HG03457 (cell line): ENCODE measurements around the gene RORC.

Source experiments
- ATAC-seq: cut with Tn5 transposase; IDR thresholded peaks from one replicate; pipeline ENCODE4 v1.9.1; 2021; ENCODE audit warnings: moderate number of reproducible peaks; ENCODE audit not compliant: unreplicated experiment

RORC gene

DNA sequence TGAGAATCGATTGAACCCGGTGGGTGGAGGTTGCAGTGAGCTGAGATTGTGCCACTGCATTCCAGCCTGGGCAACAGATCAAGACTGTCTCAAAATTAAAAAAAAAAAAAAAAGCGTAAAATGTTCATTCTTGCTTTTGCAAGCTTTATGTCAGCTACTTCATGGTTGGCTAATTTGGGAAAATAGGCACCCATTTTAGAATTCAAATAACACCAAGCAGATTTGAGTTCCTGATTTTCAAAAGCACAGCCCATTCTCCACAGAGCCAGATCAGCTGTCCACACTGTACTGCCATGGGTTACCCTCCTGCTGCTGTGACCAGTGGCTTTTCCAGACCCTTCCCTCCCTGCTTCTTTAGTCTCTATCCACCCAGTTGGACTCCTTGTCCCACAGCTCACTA lies 17.5 kb upstream of the RORC start:
- ATAC-seq = no peak

DNA sequence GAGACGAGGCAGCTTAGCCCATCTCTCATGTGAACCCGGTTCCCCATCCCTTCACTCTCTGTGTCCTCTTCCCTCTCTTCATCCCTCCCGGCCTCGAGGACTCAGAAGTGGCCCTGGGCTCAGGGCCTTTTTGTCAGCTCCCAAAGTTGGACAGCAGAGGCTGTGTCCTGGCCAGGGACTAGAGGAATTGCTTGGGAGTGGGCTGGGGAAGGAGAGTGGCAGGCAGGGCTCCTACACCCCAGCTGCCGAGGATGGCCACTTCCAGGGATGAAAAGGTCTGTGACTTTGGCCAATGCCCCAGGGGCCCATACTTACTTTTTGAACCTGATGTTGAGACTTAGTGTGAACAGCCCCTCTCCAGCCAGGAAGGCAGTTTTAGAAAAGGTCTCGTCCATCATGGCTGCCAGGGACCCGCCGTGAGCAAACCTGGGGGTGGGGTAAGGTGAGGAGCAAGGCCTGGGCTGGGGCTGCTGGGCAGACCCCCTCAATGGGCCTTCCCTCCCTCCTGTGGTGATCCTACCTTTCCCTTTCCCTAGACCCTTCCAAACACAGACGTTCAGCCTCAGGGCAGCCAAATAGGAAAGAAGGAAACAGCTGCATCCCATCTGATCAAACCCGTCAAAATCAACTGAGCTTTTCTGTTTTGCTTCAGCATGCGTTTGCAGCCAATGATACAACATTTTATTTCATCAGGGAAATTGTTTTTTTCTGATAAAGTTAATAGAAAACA lies 16.4 kb upstream of the RORC start:
- ATAC-seq = no peak

DNA sequence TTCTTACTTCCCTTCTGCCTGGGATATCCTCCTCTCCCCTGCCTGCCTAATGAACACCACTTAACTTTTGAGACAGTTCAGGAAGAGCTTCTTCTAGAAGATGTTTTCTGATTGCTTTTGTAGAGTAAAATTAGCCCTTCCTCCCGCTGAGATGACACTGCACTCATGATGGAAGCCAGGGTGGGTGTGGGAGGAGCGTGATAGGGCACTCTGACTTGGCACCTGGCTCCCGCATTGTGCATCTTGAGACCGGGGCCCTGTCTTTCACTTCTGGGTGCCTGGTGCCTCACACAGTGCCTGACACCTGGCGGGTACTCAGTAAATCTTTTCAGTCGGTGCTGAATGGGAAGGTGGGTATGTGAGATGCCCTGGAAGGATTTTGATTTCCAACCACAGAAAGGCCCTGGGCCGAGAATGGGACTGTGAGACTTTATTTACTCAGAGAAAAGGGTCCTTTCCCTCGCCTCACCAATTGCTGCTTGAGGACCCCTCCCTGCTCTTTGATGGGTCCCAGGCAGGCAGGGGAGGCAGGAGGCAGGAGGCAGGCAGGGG lies 15.2 kb upstream of the RORC start:
- no peak for ATAC-seq

DNA sequence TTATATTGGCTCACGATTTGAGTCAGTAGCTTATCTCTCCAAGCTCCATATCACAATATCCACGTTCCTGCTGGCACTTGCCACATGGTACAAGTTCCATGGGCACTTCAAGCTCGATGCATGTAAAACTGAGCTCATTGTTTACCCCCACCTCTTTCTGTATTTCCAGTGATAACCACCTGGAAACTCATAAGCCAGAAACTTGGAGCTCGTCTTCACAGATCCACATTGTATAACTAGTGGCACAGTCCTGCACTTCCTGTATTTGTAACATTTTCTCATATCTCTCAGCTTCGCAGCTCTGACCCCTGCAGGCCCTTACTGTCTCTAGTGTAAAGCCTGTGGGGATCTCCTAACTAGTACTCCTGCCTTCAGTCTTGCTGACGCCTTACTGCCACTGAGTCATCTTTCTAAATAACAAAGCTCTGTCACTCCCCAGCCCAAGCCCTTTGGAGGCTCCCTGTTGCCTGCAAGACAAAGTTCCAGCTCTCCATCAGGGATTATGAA lies 14.5 kb upstream of the RORC start:
- no peak for ATAC-seq

DNA sequence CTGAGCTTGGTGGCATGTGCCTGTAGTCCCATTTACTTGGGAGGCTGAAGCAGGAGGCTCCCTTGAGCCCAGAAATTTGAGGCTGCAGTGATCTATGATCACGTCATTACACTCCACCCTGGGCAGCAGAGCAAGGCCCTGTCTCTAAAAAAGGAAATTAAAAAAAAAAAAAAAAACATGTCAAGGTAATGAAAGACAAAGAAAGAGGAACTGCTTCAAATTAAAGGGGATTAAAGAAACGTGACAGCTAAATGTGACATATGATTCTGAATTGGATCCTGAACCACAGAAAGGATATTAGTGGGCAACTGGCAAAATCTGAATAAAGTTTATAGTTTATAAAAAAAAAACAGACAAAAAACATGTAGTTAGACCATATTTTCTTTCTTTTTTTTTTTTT lies 11.8 kb upstream of the RORC start:
- ATAC-seq = no peak

DNA sequence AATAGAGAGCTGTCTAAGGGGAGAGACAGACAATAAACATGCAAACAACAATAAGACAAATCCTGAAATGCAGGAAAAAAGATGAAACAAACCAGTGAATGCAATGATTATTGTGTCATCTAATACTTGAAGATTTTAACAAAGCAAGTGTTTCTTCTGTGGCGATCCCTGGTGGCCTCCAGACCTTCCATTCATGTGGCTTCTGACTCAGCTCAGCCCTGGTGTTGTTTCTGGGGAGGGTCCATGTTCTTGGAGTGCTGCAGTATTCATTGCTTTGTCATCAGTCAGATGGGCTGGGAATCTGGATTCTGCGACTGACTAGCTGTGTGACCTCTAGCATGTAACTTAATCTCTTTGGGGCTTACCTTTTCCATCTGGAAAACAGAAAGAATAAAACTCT lies 9.5 kb upstream of the RORC start:
- ATAC-seq = no peak

DNA sequence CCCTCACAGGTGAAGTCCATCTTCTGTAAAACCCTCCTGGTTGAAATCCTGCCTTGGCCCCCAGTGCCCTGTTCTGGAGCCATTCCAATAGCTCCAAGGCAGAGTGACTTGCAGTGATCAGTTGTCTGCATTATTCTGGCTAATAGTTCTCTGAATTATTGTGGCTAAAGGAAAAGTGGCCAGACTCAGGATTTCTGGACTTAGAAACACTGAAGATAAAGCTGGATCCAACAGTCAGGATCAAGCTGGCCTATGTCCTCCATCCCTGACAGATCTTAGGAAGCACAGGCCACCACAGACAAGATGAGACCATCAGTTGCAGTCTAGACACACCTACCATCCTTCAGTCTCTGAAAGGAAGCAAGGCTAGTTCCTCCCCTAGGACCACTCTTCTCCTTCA lies 8.8 kb upstream of the RORC start:
- no peak for ATAC-seq

DNA sequence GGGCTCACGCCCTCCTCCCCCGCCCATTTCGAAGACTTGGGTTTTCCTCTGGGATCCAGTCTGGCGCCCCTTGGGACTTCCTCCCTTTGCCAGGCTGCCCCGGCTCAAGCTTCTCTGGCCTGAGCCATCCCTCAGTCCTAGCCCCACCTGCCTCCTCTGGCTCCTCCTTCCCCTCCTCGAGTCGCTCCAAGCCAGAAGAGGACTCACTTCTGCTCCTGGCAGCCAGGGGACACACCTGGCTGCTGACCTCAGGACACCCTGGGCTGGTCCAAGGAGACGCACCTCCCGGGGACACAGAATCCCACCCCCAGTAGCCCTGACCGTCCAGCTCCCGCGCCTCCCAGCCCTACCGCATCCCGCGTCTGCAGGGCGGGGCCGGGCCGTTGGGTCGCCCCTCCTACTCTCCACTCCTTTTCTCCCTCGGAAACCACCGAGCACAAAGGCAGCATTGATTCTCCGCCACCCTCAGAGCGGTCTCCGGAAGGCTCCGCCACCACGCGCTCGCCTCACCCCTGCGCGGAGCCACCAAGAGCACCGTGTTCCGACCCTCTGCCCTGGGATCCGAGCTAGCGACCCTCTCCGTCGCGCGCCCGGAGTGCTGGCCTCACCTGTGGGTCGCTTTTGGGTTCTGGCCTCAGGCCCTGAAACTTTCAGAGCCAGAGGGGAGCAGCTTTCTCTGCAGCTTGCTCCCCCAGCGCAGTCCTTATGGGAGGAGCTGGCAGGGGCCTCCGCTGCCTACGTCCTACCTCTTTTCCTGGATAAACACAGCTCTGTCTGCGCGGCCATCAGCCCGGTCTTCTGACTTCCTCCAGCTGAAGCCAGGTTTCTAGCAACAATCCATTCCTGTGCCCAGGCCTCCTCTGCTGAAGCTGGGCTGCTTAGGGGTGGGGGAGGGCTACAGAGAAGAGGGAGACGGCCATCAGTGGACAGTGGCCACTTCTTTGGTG lies 8.1 kb upstream of the RORC start, which contains the start of gene C2CD4D:
Gene C2CD4D, minus strand, starts transcription at position 364 of the 947 bp plus-strand sequence. CDS start 831 bp downstream, outside the sequence.
- ATAC-seq = no peak

DNA sequence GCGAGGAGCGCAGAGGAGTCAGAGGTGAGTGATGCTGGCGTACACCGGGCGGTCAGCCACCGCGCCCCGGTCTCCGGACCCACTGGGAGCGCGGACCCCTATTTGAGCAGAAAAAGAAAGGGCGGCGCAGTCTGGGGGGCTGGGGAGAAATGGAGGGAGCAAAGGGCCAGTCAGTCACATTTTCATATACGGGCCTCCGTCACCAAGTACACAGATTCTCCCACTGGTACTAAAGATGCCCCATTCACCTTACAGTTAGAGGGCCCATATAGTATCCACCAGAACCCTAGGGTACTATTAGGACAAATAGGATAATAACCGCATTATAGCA lies 7.4 kb upstream of the RORC start:
- ATAC-seq = no peak

DNA sequence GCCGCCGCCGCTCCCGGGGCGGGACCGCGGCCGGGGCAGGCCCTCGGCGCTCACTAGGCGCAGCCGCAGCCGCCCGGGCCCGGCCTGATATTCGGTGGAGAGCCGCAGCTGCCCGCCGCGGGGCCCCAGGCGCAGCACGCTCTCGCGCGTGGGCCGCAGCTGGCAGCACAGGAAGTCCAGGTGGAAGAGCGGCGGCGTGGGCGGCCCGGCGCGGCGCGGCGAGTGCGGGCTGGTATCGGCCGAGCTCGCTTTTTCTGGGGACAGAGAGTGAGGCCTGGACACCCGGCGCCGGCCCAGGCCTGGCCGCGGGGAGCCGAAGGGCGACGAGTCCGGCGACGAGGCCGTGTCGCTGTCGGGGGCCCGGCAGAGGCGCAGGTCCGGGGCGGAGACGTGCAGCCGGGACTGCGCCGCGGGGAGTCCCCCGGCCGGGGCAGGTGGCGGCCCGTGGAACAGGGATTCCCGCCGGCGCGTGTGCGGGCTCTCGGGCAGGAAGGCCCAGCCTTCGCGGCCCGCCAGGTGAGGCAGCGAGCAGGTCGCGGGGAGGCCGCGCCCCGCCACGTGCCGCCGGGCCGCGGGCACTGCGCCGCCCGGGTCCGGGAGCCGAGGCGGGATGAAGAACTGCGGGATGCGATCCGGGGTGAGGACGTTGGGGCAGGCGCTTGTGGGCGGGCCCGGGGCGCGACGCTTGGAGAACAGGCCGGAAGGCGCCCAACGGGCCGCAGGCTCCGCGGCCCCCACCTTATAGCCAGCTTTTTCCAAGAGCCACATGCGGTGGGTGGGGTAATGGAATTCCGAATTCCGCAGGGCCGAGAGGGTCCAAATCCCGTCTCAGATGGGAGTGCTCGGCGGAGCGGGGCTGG lies 6.8 kb upstream of the RORC start:
- no peak for ATAC-seq

DNA sequence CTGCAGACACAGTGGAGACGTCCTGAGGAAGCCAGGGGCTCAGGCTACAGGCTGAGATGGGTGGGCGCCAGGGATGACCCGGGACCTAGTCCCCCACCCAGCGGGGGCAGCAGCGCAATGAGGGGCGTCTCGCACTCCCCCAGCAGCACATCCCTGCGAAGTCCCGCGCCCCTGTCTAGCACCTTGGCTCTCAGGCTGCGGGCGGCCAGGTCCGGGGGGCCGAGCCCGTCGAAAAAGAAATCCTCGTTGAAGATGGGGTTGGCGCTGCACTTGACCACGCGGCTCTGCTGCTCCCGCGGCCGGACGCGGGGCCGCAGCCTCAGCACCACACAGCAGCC lies 6.3 kb upstream of the RORC start:
- ATAC-seq = no peak

DNA sequence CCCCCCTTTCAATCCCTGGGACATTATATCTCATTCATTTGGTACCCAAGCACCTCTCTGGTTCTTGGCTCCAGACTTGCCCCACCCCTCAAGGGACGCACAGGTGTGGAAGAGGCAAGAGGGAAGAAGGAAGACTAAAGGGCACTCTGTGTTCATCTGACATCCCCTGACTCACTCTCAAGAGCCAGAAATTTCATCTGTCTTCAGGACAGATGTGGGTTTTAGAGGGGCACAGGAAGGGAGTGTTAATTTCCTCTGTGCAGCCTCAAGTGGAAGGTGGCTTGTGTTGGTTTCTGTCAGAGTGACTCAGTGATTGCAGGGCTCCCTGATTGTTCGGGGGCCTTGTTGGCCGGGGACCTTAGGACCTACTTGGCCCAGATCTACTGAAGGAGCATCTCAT lies 5.6 kb upstream of the RORC start:
- no peak for ATAC-seq

DNA sequence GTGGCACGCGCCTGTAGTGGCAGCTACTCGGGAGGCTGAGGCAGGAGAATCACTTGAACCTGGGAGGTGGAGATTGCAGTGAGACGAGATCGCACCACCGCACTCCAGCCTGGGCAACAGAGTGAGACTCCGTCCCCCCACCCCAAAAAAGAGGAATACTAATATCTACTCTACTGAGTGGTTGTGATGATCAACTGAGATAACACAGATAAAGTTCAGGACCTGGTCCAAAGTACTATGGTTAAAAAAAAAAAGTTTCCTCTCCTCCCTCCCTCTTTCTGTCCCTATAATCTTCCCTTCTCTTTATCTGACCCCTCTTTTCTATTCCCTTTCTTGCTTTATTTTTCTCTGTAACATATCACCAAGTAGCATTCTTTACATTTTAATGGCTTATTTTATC lies 4.0 kb upstream of the RORC start:
- no peak for ATAC-seq

DNA sequence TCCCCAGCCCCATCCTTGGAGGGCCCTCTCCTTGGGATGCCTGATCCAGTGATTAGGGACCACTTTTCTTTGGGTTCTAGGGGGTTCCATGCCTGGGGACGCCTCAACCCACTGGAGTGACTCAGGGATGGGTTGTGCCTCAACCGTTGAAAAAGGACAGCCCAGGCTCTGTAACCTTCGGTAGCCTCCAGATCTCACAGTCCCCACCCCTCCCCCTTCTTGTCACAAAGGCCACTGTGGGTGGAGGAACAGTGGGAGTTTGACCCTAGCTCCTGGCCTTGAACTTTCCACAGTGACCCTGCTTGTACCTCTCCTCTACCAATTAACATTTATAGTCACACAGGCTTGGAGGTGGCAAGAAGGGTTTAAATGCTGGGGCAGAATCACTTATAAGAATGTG lies 2.6 kb upstream of the RORC start:
- no peak for ATAC-seq

DNA sequence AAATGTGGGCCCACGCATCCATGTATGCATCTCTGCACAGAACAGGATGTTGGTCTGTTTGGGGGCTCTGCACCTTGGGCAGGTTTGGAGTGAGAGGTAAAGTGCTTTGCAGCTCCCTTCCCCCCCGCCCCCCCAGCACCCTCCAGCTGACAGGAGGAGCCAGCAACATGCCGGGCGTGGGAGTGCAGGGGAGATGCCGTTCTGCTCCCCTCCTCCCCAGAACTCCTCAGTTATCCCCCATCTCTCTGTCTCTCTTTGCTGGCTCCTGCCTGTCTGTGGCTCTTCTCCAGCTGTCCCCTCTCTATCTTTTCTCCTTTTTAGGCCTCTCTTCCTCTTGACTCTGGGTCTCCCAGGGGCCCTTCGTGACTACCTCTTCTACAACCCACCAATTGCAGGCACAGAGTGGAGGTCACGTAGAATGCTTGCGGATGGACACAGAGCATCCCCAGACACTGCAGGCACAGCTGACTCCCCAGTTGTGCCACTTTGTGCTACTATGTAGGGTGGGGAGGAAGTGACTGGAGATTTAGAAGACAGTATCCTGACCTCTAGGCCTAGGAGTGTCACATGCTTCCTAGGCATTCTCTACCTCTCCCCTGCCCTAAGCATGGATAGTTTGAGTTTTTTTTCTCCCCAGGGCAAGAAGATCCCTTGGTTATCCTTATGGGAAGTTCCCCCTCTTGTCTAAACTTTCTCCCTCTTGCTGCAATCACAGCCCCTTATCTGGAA lies 1.7 kb upstream of the RORC start:
- no peak for ATAC-seq

DNA sequence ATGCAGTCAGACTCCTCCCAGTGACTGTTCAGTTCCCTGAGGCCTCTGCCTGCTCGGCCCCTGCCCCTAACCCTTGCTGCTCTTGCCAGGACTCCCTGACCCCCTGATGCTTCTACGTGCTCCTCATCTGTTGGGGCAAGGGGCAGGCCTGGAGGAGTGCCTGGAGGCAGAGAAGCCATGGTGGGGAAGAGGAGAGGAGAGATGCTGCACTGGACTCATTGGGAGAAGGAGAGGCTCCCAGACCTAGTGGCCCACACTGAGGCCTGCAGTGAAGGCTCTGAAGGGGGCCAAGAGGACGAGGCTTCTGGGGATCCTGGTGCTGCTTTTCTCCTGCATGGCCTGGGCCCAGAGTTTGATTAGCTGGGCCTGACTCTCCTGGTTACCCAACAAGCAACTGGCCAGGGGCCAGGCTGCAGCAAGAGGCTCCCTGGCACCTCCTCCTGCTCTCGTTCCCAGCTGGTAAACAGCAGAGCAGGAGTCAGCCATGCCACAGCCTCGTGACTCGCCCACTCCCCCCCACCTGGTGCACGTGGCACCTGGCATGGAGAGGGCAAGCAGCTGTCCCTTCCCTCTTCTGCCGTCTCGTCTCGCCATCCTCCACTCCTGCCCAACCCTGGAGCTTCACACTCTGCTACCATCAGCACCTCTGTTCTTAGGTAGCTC lies 847 bp upstream of the RORC start:
- no peak for ATAC-seq

DNA sequence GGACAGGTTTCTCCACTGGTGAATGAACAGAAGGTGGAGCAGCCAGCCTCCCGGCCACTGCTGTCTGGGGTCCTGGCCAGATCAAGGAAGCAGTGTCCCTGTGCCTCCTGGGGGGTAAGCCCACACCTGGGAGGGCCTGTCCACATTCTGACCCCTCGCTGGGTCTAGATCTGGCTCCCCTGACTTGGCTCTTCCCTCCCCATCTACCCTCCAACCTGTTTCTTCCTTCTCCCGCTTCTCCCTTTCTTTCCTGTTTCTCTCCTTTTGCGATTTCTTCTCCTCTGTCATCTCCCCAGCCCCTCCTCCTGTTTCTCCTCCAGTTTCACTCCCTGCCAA lies 378 bp downstream of the RORC start:
- no peak for ATAC-seq

DNA sequence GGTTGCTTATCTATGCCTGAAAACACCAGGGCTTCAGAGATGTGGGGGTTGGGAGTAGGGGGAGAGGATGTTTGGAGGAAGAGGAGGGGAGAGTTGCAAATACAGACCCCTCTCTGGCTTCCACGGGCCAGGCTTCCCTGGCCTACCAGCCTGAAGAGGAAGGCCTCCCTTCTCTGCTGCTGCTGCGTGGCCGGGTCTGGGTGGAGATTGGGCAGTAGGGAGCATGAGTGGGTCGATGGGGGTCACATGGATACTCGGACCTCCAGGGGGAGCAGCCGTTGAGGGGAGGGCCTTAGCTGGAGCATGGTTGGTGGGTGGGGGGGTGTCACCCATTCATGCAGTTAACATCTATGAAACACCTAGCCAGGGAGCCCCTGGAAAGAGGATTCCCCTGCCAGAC lies 1.5 kb downstream of the RORC start:
- no peak for ATAC-seq

DNA sequence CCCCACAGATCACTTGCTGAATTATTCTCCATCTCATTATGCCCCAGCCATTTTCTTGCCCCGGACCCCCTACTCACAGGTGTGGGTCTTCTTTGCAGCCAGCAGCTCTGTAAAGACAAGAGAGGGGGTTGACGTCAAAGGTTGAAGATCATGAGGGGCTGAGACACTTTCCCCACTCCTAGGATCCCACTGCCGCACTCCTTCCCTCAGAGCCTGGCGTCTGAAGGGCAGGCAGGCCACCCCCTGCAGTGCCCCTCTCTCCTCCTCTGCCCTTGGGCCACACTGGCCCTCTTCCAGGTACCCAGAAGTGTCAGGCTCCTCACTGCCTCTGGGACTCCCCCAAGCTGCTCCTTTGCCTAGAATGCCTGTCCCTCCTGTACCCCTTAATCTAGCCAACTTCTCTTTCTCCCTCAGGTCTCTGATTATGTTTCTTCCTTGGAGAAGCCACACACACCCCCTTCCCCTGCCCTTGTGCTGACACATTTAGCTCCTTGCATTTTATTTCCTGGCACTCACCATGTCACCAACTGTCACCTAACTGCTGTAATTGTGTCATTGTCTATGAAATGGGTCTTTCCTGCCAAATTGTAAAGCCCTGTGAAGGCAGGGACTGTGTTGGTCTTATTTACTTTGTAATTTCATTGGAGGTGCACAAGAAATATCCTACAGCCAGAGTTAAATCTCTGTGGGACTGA lies 2.1 kb downstream of the RORC start:
- ATAC-seq = no peak
